Neural progenitor cell (in vitro differentiated cells): ENCODE measurements around the gene TRIO.

Experiments
- CTCF ChIP-seq: fragments of 200-600 bp; sonication (generic); IDR thresholded peaks from 2 replicates; pipeline ENCODE4 v1.5.1; 2017; ENCODE audit warnings: antibody characterized with exemption, mild to moderate bottlenecking
- EZH2 ChIP-seq: fragments of 200-600 bp; sonication (generic); IDR thresholded peaks from 2 replicates; pipeline ENCODE4 v1.6.1; 2017; ENCODE audit warnings: antibody characterized with exemption, mild to moderate bottlenecking, moderate library complexity
- EZH2phosphoT487 ChIP-seq: fragments of 200-600 bp; sonication (generic); IDR thresholded peaks from 2 replicates; pipeline ENCODE4 v1.6.1; 2017; ENCODE audit warnings: antibody characterized with exemption

GRCh38 chr5:14187660-14188059 lies 44.5 kb downstream of the TRIO start:
- TF ChIP-seq CTCF (no peak), EZH2phosphoT487 (no peak), EZH2 (no peak)
